Cerebellar cortex (tissue), 1 donor: ENCODE results near the gene ITGAL.
A peak's percentile ranks its signal among the peaks of the same experiment; 100 is the strongest.

Source experiments
- DNase-seq: peaks from one replicate; pipeline ENCODE4 v3.0.0-alpha.2; 2015; ENCODE audit warnings: low spot score

The ITGAL gene

GRCh38 chr16:30567160-30567990 is 94.8 kb downstream of the ITGAL start:
- DNase-seq, result no peak

DNA sequence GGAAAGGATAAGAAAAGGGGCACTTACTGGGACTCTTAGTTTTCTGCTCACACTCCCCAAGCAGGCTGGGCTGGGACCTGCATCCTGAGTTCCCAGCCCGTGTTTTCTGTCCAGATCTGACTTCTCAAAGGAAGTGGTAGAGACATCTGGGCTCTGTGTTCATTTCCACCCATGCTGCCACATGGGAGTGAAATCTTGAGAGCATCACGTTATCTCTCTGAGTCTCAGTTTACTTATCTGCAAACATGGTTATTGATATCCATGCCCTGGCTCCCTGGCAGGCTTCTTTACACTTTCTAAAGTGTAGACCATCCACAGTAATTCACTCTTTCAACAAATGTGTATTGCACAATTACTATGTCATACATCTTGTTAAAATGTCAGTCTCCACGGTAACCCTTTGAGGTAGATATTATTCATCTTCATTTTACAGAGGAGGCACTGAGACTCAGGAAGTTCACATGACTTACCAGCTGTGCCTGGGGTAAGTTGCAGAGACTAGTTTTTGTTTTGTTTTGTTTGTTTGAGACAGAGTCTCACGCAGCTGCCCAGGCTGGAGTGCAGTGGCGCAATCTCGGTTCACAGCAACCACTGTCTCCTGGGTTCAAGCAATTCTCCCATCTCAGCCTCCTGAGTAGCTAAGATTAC is 95.6 kb downstream of the ITGAL start:
- DNase-seq, result no peak

DNA sequence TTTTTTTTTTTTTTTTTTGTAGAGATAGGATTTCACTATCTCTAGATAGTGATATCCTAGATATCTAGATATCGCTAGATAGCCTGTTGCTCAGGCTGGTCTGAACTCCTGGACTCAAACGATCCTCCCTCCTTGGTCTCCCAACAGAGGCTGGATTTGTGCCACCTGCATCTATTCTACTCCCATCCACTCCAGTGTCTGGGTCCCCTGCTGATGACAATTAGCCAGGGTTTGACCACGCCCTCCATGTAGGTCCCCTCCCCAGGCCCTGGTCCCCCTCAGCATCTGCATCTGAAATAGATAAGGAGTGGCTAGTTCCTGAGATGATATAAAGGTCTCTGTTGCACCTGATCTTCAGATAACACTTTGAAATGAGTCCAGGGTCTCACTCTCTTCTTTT is 96.7 kb downstream of the ITGAL start:
- no peak for DNase-seq

- DNase-seq, result no peak
Measured at GRCh38 chr16:30569746-30570635, 97.4 kb downstream of the ITGAL start.

DNA sequence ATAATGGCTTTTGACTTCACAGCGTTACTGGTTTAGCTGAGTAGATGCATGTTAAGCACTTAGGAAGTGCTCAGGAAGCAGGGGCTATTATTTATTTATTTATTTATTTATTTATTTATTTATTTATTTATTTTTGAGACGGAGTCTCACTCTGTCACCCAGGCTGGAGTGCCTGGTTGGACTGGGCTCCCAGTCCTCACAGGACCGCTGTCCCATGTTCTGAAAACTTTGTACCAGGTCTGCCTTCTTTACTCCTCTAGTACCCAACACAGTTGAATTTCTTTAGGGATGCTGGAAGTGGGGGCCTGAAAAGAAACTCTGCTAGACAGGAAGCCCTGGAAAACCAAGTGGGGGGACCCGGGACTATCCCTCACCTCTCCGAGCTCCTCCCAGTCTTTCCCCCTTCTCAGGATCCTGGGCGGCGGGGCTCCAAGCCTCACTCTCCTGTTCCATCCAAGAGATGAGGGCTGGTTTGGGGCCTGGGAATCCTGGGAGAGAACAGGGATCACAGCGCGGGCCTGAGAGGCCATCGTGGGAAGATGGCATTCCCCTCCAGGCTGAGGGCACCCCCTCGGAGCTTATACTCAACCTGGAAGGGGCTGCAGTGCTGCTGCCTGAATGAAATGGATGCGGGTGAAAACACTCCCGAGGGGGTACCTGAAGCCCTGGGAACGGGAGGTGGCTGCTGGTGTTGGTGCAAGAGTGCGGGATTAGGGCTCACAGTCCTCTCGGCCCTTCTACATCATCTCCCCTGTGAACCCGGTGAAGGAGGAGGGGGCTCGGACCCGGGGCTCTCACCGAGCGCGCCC is 98.3 kb downstream of the ITGAL start:
- DNase-seq, result peak; percentile 46

- DNase-seq, result peak; percentile 99
Measured at GRCh38 chr16:30571445-30572322, 99.1 kb downstream of the ITGAL start, which contains the start of gene ZNF688. Gene ZNF688, minus strand, starts transcription at chr16:30571714. Its CDS starts 85 bp downstream, at chr16:30571629.
